ENCODE results near the gene NXN. TPM values are rescaled to one million over a fixed set of nuclear protein-coding genes. Genes with fewer than 3 reads are reported as not detected.

The NXN gene
- total and polyA plus RNA-seq, 3 donors from 2014 or later, result 22.9 to 26.0 (median 23.0) TPM

DNA sequence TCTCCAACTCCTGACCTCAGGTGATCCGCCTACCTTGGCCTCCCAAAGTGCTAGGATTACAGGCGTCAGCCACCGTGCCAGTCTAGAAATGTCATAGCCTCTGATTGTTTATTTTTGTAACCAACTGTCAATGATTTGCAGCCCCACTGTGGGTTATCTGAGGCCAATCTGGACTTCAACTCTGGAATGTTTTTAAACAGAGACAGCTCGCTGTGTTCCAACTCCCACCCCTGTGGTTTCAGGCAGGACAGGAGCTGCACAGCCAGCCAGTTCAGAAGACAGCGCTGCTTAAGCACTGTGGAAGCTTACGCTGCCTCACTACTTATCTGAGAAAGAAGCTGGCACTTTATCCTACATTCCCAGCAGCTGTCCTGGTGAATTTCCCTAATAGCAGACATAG is 177.9 kb downstream of the NXN start:
- Histone ChIP-seq H3K36me3 (ENCODE audit: low read depth, missing control alignments) (no peaks in the 10 kb centered on the region), H3K9me3 (no peaks in the 10 kb centered on the region), H3K4me3 (no peak overlapping the region), H3K4me1 (no peaks in the 10 kb centered on the region), H3K27ac (no peak overlapping the region), H3K27me3 (no peaks in the 10 kb centered on the region)
- DNase-seq, result no peak
- TF ChIP-seq POLR2A (IDR thresholded peaks at IDR 0.05), result no peak
- TF ChIP-seq, protein P1, sequence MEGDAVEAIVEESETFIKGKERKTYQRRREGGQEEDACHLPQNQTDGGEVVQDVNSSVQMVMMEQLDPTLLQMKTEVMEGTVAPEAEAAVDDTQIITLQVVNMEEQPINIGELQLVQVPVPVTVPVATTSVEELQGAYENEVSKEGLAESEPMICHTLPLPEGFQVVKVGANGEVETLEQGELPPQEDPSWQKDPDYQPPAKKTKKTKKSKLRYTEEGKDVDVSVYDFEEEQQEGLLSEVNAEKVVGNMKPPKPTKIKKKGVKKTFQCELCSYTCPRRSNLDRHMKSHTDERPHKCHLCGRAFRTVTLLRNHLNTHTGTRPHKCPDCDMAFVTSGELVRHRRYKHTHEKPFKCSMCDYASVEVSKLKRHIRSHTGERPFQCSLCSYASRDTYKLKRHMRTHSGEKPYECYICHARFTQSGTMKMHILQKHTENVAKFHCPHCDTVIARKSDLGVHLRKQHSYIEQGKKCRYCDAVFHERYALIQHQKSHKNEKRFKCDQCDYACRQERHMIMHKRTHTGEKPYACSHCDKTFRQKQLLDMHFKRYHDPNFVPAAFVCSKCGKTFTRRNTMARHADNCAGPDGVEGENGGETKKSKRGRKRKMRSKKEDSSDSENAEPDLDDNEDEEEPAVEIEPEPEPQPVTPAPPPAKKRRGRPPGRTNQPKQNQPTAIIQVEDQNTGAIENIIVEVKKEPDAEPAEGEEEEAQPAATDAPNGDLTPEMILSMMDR (IDR thresholded peaks at IDR 0.05), result no peak
- 82 to 84% methylated on average over 6 of the region's 6 CpGs for WGBS, 2 donors
- intact Hi-C loops (cut with DNase I; ENCODE audit: low total_unique reads), result no loop called here

DNA sequence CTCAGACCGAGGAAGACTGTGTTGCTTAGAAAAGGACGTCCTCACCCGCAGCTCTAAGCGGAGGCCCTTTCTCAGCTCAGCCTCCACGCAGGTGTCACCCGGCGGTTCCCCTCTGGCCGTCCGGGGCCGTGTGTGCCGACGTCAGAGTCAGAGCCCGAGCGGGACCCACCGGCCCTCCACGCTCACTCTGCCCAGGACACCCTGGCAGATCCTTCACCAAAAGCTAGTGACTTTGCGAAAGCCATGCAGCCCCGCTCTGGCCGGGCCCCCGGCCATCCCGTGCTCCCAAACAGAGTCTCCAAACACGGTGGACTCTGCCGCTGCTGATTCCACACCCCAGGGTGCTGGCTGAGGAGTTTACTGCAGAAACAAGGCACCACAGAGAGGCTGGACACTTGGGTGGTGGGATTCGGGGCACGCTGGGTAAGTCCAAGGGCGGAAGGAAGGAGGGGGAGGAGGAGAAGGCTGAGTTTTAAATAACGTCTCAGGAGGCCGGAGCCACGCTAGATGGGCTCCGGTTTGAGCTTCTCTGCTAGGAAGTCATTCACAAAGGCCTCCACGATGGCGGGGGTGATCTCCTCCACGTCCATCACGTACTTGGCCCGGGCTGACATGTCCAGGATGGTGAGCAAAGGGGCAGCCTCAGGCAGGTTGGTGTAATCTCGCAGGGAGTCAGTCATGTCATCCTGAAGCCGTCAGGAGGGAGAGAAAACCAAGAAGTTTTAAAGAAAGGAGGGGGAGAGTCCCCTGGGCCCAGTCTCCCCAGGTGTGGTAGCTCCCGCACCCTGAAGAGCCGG is 178.9 kb downstream of the NXN start:
- Histone ChIP-seq H3K4me1 (no peaks in the 10 kb centered on the region), H3K27me3 (no peaks in the 10 kb centered on the region), H3K36me3 (ENCODE audit: low read depth, missing control alignments) (no peaks in the 10 kb centered on the region), H3K27ac (no peak overlapping the region), H3K9me3 (no peaks in the 10 kb centered on the region), H3K4me3 (no peak overlapping the region)
- intact Hi-C loops (cut with DNase I; ENCODE audit: low total_unique reads), result no loop called here
- no peak for DNase-seq
- TF ChIP-seq POLR2A (IDR thresholded peaks at IDR 0.05), result no peak
- TF ChIP-seq, protein P1 (IDR thresholded peaks at IDR 0.05), result no peak
- 89 to 90% methylated on average over 29 to 39 of the region's 39 CpGs for WGBS, 2 donors

DNA sequence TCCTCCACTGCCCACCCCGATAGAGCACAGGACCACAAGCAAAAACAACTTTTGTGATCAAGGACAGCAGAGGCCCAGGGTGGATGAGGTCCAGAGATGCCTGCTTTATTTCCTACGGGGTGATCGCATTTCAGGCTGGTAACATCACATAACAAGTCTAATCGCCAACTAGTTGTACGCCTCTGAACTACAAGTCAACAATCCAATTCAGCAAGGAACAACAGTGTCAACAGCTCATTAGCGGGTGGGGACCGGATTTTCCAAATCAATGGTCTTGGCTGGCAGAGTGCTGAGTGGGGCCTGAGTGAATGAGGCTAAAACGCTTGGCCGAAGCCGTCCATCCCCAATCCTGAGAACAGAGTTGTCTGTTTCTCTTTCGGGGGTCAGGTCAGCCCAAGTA is 180.3 kb downstream of the NXN start:
- H3K4me1 ChIP-seq, result no peaks in the 10 kb centered on the region
- H3K4me3 ChIP-seq, result no peak overlapping the region
- no peak for DNase-seq
- H3K27me3 ChIP-seq, result no peaks in the 10 kb centered on the region
- H3K27ac ChIP-seq, result no peak overlapping the region
- WGBS, 2 donors, result 88 to 90% methylated on average over 10 to 11 of the region's 11 CpGs
- H3K9me3 ChIP-seq, result no peaks in the 10 kb centered on the region
- no peaks in the 10 kb centered on the region for H3K36me3 ChIP-seq (ENCODE audit: low read depth, missing control alignments)
- no peak for TF ChIP-seq POLR2A (IDR thresholded peaks at IDR 0.05)
- TF ChIP-seq, protein P1 (IDR thresholded peaks at IDR 0.05), result no peak
- intact Hi-C loops (cut with DNase I; ENCODE audit: low total_unique reads), result loop anchor here (5.0 kb wide), 1 partner anchor 183 kb away; no protein-coding TSS in a partner anchor

DNA sequence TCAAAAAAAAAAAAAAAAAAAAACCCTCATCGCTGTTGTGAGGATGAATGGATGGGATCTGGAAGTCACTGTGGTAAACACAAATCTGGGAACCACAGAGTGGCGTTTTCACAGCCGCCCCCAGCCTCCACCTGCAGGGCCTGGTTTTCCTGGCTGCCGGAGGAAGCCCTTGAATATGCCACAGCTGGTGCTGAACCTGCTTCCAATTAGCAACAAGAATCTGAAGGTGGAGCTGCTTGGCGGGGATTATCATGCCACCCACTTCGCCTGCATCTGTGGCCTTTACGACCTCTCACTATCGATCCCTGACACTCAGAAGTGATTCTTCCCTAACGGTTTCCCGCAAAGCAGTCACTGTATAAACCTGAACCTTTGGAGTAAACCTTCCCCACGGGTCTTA is 181.3 kb downstream of the NXN start:
- DNase-seq, result no peak
- WGBS, 2 donors, result 72 to 77% methylated on average over 11 of the region's 11 CpGs
- intact Hi-C loops (cut with DNase I; ENCODE audit: low total_unique reads), result loop anchor here (5.0 kb wide), 1 partner anchor 184 kb away; no protein-coding TSS in a partner anchor
- TF ChIP-seq, protein P1 (IDR thresholded peaks at IDR 0.05), result no peak
- TF ChIP-seq POLR2A (IDR thresholded peaks at IDR 0.05), result no peak
- Histone ChIP-seq H3K4me1 (peaks cover 3% of the 10 kb centered on the region), H3K27me3 (no peaks in the 10 kb centered on the region), H3K36me3 (ENCODE audit: low read depth, missing control alignments) (no peaks in the 10 kb centered on the region), H3K4me3 (no peak overlapping the region), H3K9me3 (no peaks in the 10 kb centered on the region), H3K27ac (no peak overlapping the region)
